PFSK-1 (cell line): ENCODE measurements around the gene MOB3A.

Source experiments
- FOXP2 ChIP-seq: optimal IDR thresholded peaks from 2 replicates; pipeline ENCODE3; 2011; ENCODE audit warnings: borderline replicate concordance, control low read depth, inconsistent platforms; ENCODE audit not compliant: insufficient read depth; ENCODE audit errors: extremely low read length, extremely low read depth
- POLR2AphosphoS5 ChIP-seq: IDR thresholded peaks from 2 replicates; pipeline ENCODE4 v1.6.1; 2012; ENCODE audit warnings: low read depth, mild to moderate bottlenecking, control low read depth, low read length, moderate library complexity
- SIN3A ChIP-seq: IDR thresholded peaks from 2 replicates; pipeline ENCODE4 v1.6.1; 2012; ENCODE audit warnings: mild to moderate bottlenecking, low read length, moderate library complexity, borderline replicate concordance; ENCODE audit not compliant: insufficient read depth
- TAF1 ChIP-seq: IDR thresholded peaks from 2 replicates; pipeline ENCODE4 v1.6.1; 2012; ENCODE audit warnings: low read length, control low read depth, borderline replicate concordance; ENCODE audit not compliant: insufficient read depth
- TF ChIP-seq, protein P1 (sequence below), 2 experiments: IDR thresholded peaks; 2 replicates each; pipeline versions ENCODE4 v1.6.1 to v1.8.0; 2011 to 2012; ENCODE audit warnings: low read depth in 2 of 2, low read length in 2 of 2, control low read depth in 1 of 2, inconsistent platforms in 1 of 2, mild to moderate bottlenecking in 1 of 2, moderate library complexity in 1 of 2; ENCODE audit not compliant: insufficient read depth in 1 of 2

DNA sequence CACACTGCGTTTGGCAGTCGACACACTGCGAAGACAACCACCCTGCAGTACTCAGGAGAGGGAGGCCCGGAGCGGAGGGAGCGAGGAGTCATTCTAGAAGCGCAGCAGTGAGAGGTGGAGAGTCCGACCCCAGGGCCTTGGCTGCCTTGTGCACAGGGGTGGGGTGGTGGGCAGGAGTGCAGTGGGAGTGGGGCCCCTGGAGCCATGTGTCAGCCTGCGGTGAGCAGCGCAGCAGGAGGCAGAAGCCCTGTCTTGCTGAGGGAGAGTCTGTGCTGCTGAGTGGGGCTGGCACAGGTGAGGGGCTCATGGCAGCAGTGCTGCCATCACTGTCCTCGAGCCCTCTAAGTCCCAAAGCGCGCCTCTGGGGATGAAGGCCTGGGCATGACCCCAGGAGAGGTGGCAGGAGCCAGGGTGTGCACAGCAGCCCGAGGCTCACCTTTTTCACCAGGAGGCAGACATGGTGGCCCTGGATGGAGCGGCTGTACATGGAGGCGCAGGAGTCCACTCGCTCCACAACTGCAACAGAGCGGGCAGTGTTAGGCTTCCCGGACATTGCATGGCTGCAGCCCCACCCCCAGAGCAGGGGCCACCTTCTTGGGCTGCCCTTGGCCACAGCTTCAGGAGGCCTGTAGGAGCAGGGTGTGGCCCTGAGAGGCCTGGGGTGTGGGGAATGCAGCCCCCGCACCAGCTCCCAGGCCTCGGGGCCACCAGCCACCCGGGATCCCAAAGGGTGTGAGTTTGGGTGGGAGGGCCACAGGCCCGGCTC, 12.3 kb upstream of the MOB3A start:
- TF ChIP-seq POLR2AphosphoS5 (no peak), TAF1 (no peak), SIN3A (no peak), FOXP2 (no peak)
- TF ChIP-seq, protein P1, sequence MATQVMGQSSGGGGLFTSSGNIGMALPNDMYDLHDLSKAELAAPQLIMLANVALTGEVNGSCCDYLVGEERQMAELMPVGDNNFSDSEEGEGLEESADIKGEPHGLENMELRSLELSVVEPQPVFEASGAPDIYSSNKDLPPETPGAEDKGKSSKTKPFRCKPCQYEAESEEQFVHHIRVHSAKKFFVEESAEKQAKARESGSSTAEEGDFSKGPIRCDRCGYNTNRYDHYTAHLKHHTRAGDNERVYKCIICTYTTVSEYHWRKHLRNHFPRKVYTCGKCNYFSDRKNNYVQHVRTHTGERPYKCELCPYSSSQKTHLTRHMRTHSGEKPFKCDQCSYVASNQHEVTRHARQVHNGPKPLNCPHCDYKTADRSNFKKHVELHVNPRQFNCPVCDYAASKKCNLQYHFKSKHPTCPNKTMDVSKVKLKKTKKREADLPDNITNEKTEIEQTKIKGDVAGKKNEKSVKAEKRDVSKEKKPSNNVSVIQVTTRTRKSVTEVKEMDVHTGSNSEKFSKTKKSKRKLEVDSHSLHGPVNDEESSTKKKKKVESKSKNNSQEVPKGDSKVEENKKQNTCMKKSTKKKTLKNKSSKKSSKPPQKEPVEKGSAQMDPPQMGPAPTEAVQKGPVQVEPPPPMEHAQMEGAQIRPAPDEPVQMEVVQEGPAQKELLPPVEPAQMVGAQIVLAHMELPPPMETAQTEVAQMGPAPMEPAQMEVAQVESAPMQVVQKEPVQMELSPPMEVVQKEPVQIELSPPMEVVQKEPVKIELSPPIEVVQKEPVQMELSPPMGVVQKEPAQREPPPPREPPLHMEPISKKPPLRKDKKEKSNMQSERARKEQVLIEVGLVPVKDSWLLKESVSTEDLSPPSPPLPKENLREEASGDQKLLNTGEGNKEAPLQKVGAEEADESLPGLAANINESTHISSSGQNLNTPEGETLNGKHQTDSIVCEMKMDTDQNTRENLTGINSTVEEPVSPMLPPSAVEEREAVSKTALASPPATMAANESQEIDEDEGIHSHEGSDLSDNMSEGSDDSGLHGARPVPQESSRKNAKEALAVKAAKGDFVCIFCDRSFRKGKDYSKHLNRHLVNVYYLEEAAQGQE (IDR thresholded peaks at IDR 0.05; ENCODE audit: insufficient read depth in 1 of 2, low read depth in 2 of 2, low read length in 2 of 2) = no peak
